HG03280 (cell line): ENCODE results near the gene ILDR2.

Experiments used
- ATAC-seq: cut with Tn5 transposase; IDR thresholded peaks from one replicate; pipeline ENCODE4 v1.9.1; 2021; ENCODE audit warnings: mild to moderate bottlenecking, moderate library complexity; ENCODE audit not compliant: unreplicated experiment

ILDR2 gene

GRCh38 chr1:166972193-166972592 is 3.1 kb downstream of the ILDR2 start:
- no peak for ATAC-seq

GRCh38 chr1:166971252-166971651 is 4.1 kb downstream of the ILDR2 start:
- no peak for ATAC-seq

GRCh38 chr1:166969074-166969677 is 6.2 kb downstream of the ILDR2 start:
- ATAC-seq, result peak; percentile 67

- no peak for ATAC-seq
These were observed 14.4 kb downstream of the ILDR2 start for GRCh38 chr1:166960858-166961474.

GRCh38 chr1:166956872-166957271 is 18.5 kb downstream of the ILDR2 start:
- no peak for ATAC-seq

GRCh38 chr1:166956057-166956850 is 19.1 kb downstream of the ILDR2 start:
- no peak for ATAC-seq

GRCh38 chr1:166953491-166953890 is 21.8 kb downstream of the ILDR2 start:
- no peak for ATAC-seq

GRCh38 chr1:166952002-166952746 is 23.2 kb downstream of the ILDR2 start:
- no peak for ATAC-seq

GRCh38 chr1:166951050-166951449 is 24.3 kb downstream of the ILDR2 start:
- ATAC-seq, result no peak

- no peak for ATAC-seq
These were observed 25.2 kb downstream of the ILDR2 start for GRCh38 chr1:166950156-166950555.

- ATAC-seq, result no peak
These were observed 26.4 kb downstream of the ILDR2 start for GRCh38 chr1:166948856-166949350.

GRCh38 chr1:166947398-166948043 is 27.8 kb downstream of the ILDR2 start:
- no peak for ATAC-seq

GRCh38 chr1:166944186-166944967 is 31.0 kb downstream of the ILDR2 start:
- ATAC-seq, result no peak

- no peak for ATAC-seq
These were observed 35.5 kb downstream of the ILDR2 start for GRCh38 chr1:166939741-166940375.

GRCh38 chr1:166937962-166938361 is 37.4 kb downstream of the ILDR2 start:
- ATAC-seq, result no peak

- no peak for ATAC-seq
These were observed 38.0 kb downstream of the ILDR2 start for GRCh38 chr1:166937329-166937728.

GRCh38 chr1:166933633-166934032 is 41.7 kb downstream of the ILDR2 start:
- ATAC-seq, result no peak

- no peak for ATAC-seq
These were observed 42.2 kb downstream of the ILDR2 start for GRCh38 chr1:166933140-166933539.

GRCh38 chr1:166929911-166930310 is 45.4 kb downstream of the ILDR2 start:
- no peak for ATAC-seq
